K562 (cell line): ENCODE results near the gene RAB25. TPM values are rescaled to one million over a fixed set of nuclear protein-coding genes. Genes with fewer than 3 reads are reported as not detected.

Experiments
- CBFA2T2 ChIP-seq: fragments of 450-650 bp; conservative IDR thresholded peaks from 2 replicates; pipeline ENCODE4 v1.6.1; 2017; ENCODE audit warnings: mild to moderate bottlenecking
- DIDO1 ChIP-seq: fragments of 450-650 bp; IDR thresholded peaks from 2 replicates; pipeline ENCODE4 v1.6.1; 2016; ENCODE audit warnings: low read depth, missing biosample characterization, missing genetic modification characterization
- EWSR1 ChIP-seq: fragments of 450-650 bp; IDR thresholded peaks from 2 replicates; pipeline ENCODE4 v1.6.1; 2018; ENCODE audit warnings: borderline replicate concordance, mild to moderate bottlenecking, low read depth, moderate library complexity; ENCODE audit not compliant: partially characterized antibody
- FOXK1 ChIP-seq: sonication (generic); formaldehyde crosslinking; IDR thresholded peaks from 2 replicates; pipeline ENCODE4 v1.8.0; 2022; ENCODE audit warnings: missing genetic modification reagents, mild to moderate bottlenecking, borderline replicate concordance
- HIVEP1 ChIP-seq: fragments of 250-450 bp; sonication (Bioruptor Pico); IDR thresholded peaks from 2 replicates; pipeline ENCODE4 v1.4.0; 2020; ENCODE audit warnings: mild to moderate bottlenecking
- HMGN3 ChIP-seq: IDR thresholded peaks from 2 replicates; pipeline ENCODE4 v1.6.1; 2011; ENCODE audit warnings: borderline replicate concordance, low read depth, mild to moderate bottlenecking, mixed read lengths, low read length; ENCODE audit not compliant: insufficient read length; ENCODE audit errors: extremely low read depth
- HNRNPUL1 ChIP-seq: fragments of 200-400 bp; formaldehyde crosslinking; IDR thresholded peaks from 2 replicates; pipeline ENCODE4 v1.6.1; 2017; ENCODE audit warnings: low read length
- KDM4B ChIP-seq, 2 experiments: fragments of 450-650 bp in 1 of 2; sonication (generic) in 1 of 2; IDR thresholded peaks; 2 replicates each; pipeline ENCODE4 v1.6.1; 2016 to 2017; ENCODE audit warnings: borderline replicate concordance in 2 of 2, antibody characterized with exemption in 1 of 2, low read depth in 1 of 2, mild to moderate bottlenecking in 1 of 2
- MCM3 ChIP-seq: fragments of 450-650 bp; IDR thresholded peaks from 2 replicates; pipeline ENCODE4 v1.6.1; 2016
- MTA3 ChIP-seq: fragments of 450-650 bp; formaldehyde crosslinking; IDR thresholded peaks from 2 replicates; pipeline ENCODE4 v1.6.1; 2017; ENCODE audit warnings: mild to moderate bottlenecking, borderline replicate concordance
- MYC ChIP-seq, 2 experiments: fragments of 250-450 bp in 1 of 2; sonication (Bioruptor Pico) in 1 of 2; IDR thresholded peaks; 2 replicates each; pipeline versions ENCODE4 v1.5.1 to v1.6.1; 2012 to 2021; ENCODE audit warnings: low read depth in 2 of 2, borderline replicate concordance in 1 of 2, improper control_type of control experiment in 1 of 2, low read length in 1 of 2, mild to moderate bottlenecking in 1 of 2, moderate library complexity in 1 of 2
- NCOA1 ChIP-seq: fragments of 450-650 bp; IDR thresholded peaks from 2 replicates; pipeline ENCODE4 v1.6.1; 2016; ENCODE audit warnings: low read depth
- PHF8 ChIP-seq: fragments of 200-600 bp; sonication (generic); IDR thresholded peaks from 2 replicates; pipeline ENCODE4 v1.6.1; 2012; ENCODE audit warnings: mixed run types, mild to moderate bottlenecking, inconsistent platforms, low read length, moderate library complexity, borderline replicate concordance
- PML ChIP-seq: IDR thresholded peaks from 2 replicates; pipeline ENCODE4 v1.6.1; 2012; ENCODE audit warnings: low read length, inconsistent platforms
- RBFOX2 ChIP-seq: fragments of 200-400 bp; formaldehyde crosslinking; IDR thresholded peaks from 2 replicates; pipeline ENCODE4 v1.6.1; 2017; ENCODE audit warnings: low read depth, mild to moderate bottlenecking, low read length, moderate library complexity
- SAP30 ChIP-seq: fragments of 200-600 bp; sonication (generic); IDR thresholded peaks from 2 replicates; pipeline ENCODE4 v1.6.1; 2012; ENCODE audit warnings: borderline replicate concordance, low read depth, mild to moderate bottlenecking, moderate library complexity, low read length, control low read depth, inconsistent platforms; ENCODE audit not compliant: insufficient read depth, poor library complexity, severe bottlenecking
- SIN3A ChIP-seq, 2 experiments: fragments of 150-350 bp in 1 of 2; IDR thresholded peaks; 2 replicates each; pipeline ENCODE4 v1.6.1; 2011 to 2016; ENCODE audit warnings: borderline replicate concordance in 2 of 2, low read depth in 2 of 2, low read length in 2 of 2, mild to moderate bottlenecking in 2 of 2, moderate library complexity in 2 of 2; ENCODE audit not compliant: control insufficient read depth in 1 of 2
- SMARCA5 ChIP-seq: fragments of 450-650 bp; IDR thresholded peaks from 2 replicates; pipeline ENCODE4 v1.6.1; 2016
- ZNF184 ChIP-seq: sonication (generic); formaldehyde crosslinking; IDR thresholded peaks from 2 replicates; pipeline ENCODE4 v1.5.0; 2020; ENCODE audit warnings: missing genetic modification reagents
- ZNF197 ChIP-seq: fragments of 200-800 bp; sonication (Bioruptor generic); IDR thresholded peaks from 2 replicates; pipeline ENCODE4 v1.6.1; 2016; ENCODE audit warnings: low read depth, missing genetic modification characterization, missing compliant biosample characterization
- ZNF41 ChIP-seq: fragments of 250-450 bp; sonication (Bioruptor Pico); conservative IDR thresholded peaks from 2 replicates; pipeline ENCODE4 v1.4.0; 2020; ENCODE audit warnings: mild to moderate bottlenecking
- polyA plus RNA-seq, 8 experiments: library from polyadenylated mRNA; depleted of rRNA in 4 of 8; stranded (reverse) in 5 of 8; unstranded in 3 of 8; fragments of >200 nt; fragmentation: Nextera tagmentation in 2 of 8; fragmentation: Illumina TruSeq in 1 of 8; extraction: Ambion mirVana in 2 of 8; extraction: Trizol in 1 of 8; gene quantifications; 2 replicates each; pipeline versions ENCODE4 v1.2.1 to v1.2.3, GENCODE V29; 2011 to 2014; ENCODE audit warnings: inconsistent platforms in 1 of 8, missing spikeins in 1 of 8
- total RNA-seq, 7 experiments: library from RNA; depleted of rRNA in 6 of 7; stranded (reverse); fragments of >200 nt in 6 of 7; fragmentation: Illumina TruSeq in 2 of 7; extraction: Trizol in 2 of 7; gene quantifications; 2 replicates each; pipeline versions ENCODE4 v1.2.1 to v1.2.3, GENCODE V29; 2011 to 2021; ENCODE audit warnings: low replicate concordance in 1 of 7
- TF ChIP-seq, protein P1 (sequence below): sonication (generic); formaldehyde crosslinking; IDR thresholded peaks from 2 replicates; pipeline ENCODE4 v1.8.0; 2022; ENCODE audit warnings: mild to moderate bottlenecking, missing genetic modification reagents
- TF ChIP-seq, protein P2 (sequence below): fragments of 450-650 bp; IDR thresholded peaks from 2 replicates; pipeline ENCODE4 v1.6.1; 2017; ENCODE audit warnings: mild to moderate bottlenecking, moderate library complexity

RAB25 gene
- total and polyA plus RNA-seq, 9 of the 15 experiments (the other 6 are each of a cell fraction or from before 2014, with no cell fraction given), result 0.10 to 0.27 (median 0.13) TPM; not detected in 6

DNA sequence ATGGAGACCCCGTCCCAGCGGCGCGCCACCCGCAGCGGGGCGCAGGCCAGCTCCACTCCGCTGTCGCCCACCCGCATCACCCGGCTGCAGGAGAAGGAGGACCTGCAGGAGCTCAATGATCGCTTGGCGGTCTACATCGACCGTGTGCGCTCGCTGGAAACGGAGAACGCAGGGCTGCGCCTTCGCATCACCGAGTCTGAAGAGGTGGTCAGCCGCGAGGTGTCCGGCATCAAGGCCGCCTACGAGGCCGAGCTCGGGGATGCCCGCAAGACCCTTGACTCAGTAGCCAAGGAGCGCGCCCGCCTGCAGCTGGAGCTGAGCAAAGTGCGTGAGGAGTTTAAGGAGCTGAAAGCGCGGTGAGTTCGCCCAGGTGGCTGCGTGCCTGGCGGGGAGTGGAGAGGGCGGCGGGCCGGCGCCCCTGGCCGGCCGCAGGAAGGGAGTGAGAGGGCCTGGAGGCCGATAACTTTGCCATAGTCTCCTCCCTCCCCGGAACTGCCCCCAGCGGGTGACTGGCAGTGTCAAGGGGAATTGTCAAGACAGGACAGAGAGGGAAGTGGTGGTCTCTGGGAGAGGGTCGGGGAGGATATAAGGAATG is 54.1 kb downstream of the RAB25 start (continued):
- TF ChIP-seq, protein P1, sequence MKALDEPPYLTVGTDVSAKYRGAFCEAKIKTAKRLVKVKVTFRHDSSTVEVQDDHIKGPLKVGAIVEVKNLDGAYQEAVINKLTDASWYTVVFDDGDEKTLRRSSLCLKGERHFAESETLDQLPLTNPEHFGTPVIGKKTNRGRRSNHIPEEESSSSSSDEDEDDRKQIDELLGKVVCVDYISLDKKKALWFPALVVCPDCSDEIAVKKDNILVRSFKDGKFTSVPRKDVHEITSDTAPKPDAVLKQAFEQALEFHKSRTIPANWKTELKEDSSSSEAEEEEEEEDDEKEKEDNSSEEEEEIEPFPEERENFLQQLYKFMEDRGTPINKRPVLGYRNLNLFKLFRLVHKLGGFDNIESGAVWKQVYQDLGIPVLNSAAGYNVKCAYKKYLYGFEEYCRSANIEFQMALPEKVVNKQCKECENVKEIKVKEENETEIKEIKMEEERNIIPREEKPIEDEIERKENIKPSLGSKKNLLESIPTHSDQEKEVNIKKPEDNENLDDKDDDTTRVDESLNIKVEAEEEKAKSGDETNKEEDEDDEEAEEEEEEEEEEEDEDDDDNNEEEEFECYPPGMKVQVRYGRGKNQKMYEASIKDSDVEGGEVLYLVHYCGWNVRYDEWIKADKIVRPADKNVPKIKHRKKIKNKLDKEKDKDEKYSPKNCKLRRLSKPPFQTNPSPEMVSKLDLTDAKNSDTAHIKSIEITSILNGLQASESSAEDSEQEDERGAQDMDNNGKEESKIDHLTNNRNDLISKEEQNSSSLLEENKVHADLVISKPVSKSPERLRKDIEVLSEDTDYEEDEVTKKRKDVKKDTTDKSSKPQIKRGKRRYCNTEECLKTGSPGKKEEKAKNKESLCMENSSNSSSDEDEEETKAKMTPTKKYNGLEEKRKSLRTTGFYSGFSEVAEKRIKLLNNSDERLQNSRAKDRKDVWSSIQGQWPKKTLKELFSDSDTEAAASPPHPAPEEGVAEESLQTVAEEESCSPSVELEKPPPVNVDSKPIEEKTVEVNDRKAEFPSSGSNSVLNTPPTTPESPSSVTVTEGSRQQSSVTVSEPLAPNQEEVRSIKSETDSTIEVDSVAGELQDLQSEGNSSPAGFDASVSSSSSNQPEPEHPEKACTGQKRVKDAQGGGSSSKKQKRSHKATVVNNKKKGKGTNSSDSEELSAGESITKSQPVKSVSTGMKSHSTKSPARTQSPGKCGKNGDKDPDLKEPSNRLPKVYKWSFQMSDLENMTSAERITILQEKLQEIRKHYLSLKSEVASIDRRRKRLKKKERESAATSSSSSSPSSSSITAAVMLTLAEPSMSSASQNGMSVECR, result peak; percentile 87
- TF ChIP-seq KDM4B (IDR thresholded peaks at IDR 0.05; ENCODE audit: borderline replicate concordance in 2 of 2, low read depth in 1 of 2) (no peak), SIN3A (IDR thresholded peaks at IDR 0.05; ENCODE audit: borderline replicate concordance in 2 of 2, control insufficient read depth in 1 of 2, low read depth in 2 of 2, low read length in 2 of 2) (peak in 1 of 2 experiments; percentile 88; a peak in 2 of 4 replicates), MTA3 (peak; percentile 51; the same call in 1 of the 2 replicates), MYC (IDR thresholded peaks at IDR 0.05; ENCODE audit: low read depth, low read length) (peak; percentile 43; the same call in 1 of the 2 replicates), MYC (CRISPR knock-in tag; IDR thresholded peaks at IDR 0.05; ENCODE audit: borderline replicate concordance, low read depth) (peak; percentile 85; the same call in 1 of the 2 replicates), RBFOX2 (peak; percentile 86), ZNF41 (CRISPR knock-in tag) (no peak), MCM3 (no peak), ZNF184 (CRISPR knock-in tag) (no peak), HMGN3 (no peak), DIDO1 (tag) (no peak), SMARCA5 (peak; percentile 57; the same call in 1 of the 2 replicates), HIVEP1 (no peak), FOXK1 (CRISPR knock-in tag) (no peak), NCOA1 (0 out of 2 replicates have a peak, but pooled peaks have one; percentile 13), ZNF197 (CRISPR knock-in tag) (no peak), PHF8 (peak; percentile 16; the same call in 1 of the 2 replicates), HNRNPUL1 (no peak), EWSR1 (no peak), SAP30 (peak; percentile 62), CBFA2T2 (no peak), PML (no peak)
- TF ChIP-seq, protein P2, sequence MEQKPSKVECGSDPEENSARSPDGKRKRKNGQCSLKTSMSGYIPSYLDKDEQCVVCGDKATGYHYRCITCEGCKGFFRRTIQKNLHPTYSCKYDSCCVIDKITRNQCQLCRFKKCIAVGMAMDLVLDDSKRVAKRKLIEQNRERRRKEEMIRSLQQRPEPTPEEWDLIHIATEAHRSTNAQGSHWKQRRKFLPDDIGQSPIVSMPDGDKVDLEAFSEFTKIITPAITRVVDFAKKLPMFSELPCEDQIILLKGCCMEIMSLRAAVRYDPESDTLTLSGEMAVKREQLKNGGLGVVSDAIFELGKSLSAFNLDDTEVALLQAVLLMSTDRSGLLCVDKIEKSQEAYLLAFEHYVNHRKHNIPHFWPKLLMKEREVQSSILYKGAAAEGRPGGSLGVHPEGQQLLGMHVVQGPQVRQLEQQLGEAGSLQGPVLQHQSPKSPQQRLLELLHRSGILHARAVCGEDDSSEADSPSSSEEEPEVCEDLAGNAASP, result no peak
